Activated T-cell treated with anti-CD3 and anti-CD28 coated beads, Interleukin-2, amount 50 U/mL, for 24 hours (primary cell): ENCODE measurements around the gene NEDD8.

Source experiments
- DNase-seq: peaks from one replicate; pipeline ENCODE4 v3.0.0-alpha.2; 2020
- H3K27ac Mint-ChIP-seq: 2 replicates; pipeline ENCODE4 v1.8.0; 2020; ENCODE audit warnings: mild to moderate bottlenecking, mixed read lengths
- H3K27me3 Mint-ChIP-seq: 2 replicates; pipeline ENCODE4 v1.8.0; 2020; ENCODE audit warnings: mixed read lengths
- H3K36me3 Mint-ChIP-seq: 2 replicates; pipeline ENCODE4 v1.8.0; 2020; ENCODE audit warnings: low read depth, mixed read lengths
- H3K4me1 Mint-ChIP-seq: 2 replicates; pipeline ENCODE4 v1.8.0; 2020; ENCODE audit warnings: low read depth, mixed read lengths
- H3K4me3 Mint-ChIP-seq: 2 replicates; pipeline ENCODE4 v1.8.0; 2020; ENCODE audit warnings: mild to moderate bottlenecking, moderate library complexity, mixed read lengths
- H3K9me3 Mint-ChIP-seq: 2 replicates; pipeline ENCODE4 v1.8.0; 2020; ENCODE audit warnings: mixed read lengths

The NEDD8 gene

GRCh38 chr14:24232121-24232644, at the start of gene NEDD8:
TSS of gene NEDD8 (minus strand) at chr14:24232367. CDS start at chr14:24232267, 100 bp downstream.
- no peaks in the 10 kb centered on the region for H3K27me3 Mint-ChIP-seq
- peaks cover 55% of the 10 kb centered on the region for H3K4me1 Mint-ChIP-seq
- no peaks in the 10 kb centered on the region for H3K9me3 Mint-ChIP-seq
- peak within 1 kb of the TSS; percentile 96 for H3K27ac Mint-ChIP-seq
- H3K36me3 Mint-ChIP-seq, result peaks cover 81% of the 10 kb centered on the region
- DNase-seq, result peak; percentile 93
- peak within 1 kb of the TSS; percentile 89 for H3K4me3 Mint-ChIP-seq

GRCh38 chr14:24281636-24282035, 49.5 kb upstream of the NEDD8 start:
- Mint-ChIP-seq H3K27ac (no peak overlapping the region), H3K4me1 (peaks cover 37% of the 10 kb centered on the region), H3K9me3 (peaks cover 2% of the 10 kb centered on the region), H3K36me3 (no peaks in the 10 kb centered on the region), H3K4me3 (no peak overlapping the region), H3K27me3 (no peaks in the 10 kb centered on the region)
- DNase-seq, result no peak

DNA sequence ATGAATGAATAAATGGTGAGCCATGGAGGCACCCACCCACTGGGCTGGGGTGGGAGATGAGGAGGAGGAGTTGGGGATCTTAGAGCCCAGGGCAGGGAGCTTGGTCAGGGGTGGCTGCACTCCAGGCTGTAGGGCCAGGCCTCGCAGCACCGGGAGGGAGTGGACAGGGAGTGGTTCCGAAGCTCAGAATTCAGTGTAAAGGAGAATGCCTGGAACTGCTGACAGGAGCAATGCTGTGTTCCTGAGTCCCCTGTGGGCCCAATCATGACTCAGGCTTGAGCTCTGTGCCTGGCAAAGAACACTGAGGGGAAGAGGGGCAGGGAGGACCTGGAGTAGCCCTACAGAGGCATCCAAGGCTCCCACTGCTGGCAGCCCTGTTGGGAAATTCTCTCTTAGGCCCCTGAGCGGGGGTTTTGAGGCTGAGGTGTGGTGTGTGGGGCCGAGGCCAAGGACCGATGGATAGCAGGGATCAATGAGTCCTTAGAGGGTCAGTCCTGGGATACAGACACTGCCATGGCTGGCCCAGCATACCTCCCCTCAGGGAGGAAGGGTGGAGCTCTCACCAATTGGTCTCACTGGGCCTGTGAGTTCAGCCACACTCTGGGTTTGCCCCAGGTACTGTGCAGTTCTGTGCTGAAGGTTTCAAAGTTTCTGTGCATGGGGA, 48.8 kb upstream of the NEDD8 start:
- no peaks in the 10 kb centered on the region for H3K36me3 Mint-ChIP-seq
- no peak overlapping the region for H3K27ac Mint-ChIP-seq
- no peak for DNase-seq
- H3K4me3 Mint-ChIP-seq, result no peak overlapping the region
- H3K27me3 Mint-ChIP-seq, result no peaks in the 10 kb centered on the region
- peaks cover 2% of the 10 kb centered on the region for H3K9me3 Mint-ChIP-seq
- H3K4me1 Mint-ChIP-seq, result peaks cover 39% of the 10 kb centered on the region

GRCh38 chr14:24279301-24280186, 47.4 kb upstream of the NEDD8 start:
- H3K9me3 Mint-ChIP-seq, result peaks cover 2% of the 10 kb centered on the region
- peak overlapping the region; percentile 77 for H3K27ac Mint-ChIP-seq
- peaks cover 49% of the 10 kb centered on the region for H3K4me1 Mint-ChIP-seq
- H3K36me3 Mint-ChIP-seq, result no peaks in the 10 kb centered on the region
- no peaks in the 10 kb centered on the region for H3K27me3 Mint-ChIP-seq
- DNase-seq, result peak; percentile 69
- peak overlapping the region; percentile 18 for H3K4me3 Mint-ChIP-seq

- Mint-ChIP-seq H3K4me1 (peaks cover 59% of the 10 kb centered on the region), H3K27me3 (no peaks in the 10 kb centered on the region), H3K4me3 (no peak overlapping the region), H3K36me3 (no peaks in the 10 kb centered on the region), H3K27ac (peak overlapping the region; percentile 70), H3K9me3 (peaks cover 2% of the 10 kb centered on the region)
- DNase-seq, result no peak
Measured at GRCh38 chr14:24278424-24278823, 46.3 kb upstream of the NEDD8 start.

DNA sequence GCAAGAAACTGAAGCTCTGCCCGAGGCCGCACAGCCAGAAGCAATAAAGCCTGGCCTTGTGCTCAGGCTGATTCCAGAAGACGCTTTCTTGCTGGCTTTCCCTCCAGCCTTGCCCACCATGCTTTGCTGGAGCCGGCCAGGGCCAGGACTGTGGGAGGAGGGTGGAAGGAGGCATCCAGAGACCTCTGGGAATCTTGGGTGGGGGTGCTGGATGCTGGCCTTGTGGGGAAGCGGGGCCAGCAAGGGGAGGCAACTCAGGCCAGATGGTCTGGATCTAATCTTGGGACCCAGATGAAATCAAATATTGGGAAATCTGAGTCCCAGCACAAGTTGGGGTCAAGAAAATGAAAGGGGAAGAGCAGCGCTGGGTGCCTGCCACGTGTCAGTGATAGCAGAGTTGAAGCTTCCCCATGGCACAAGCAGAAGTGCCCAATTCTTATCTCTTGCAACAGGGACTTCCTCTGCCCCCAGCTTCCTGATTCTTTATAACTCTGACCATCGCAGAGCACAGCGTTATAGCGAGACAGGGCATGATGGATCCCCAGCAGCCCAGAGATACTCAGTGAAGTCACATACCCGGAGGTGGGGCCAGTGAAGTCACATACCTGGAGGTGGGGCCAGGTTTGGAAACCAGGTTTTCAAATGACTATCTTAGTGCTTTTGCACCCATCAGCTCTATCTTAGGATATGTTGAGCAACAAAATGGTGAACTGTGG, 45.6 kb upstream of the NEDD8 start:
- Mint-ChIP-seq H3K9me3 (peaks cover 2% of the 10 kb centered on the region), H3K36me3 (no peaks in the 10 kb centered on the region), H3K4me3 (no peak overlapping the region), H3K27me3 (no peaks in the 10 kb centered on the region), H3K4me1 (peaks cover 66% of the 10 kb centered on the region), H3K27ac (peak overlapping the region; percentile 70)
- no peak for DNase-seq

- Mint-ChIP-seq H3K36me3 (no peaks in the 10 kb centered on the region), H3K9me3 (peaks cover 2% of the 10 kb centered on the region), H3K4me3 (no peak overlapping the region), H3K4me1 (peaks cover 73% of the 10 kb centered on the region), H3K27ac (peak overlapping the region; percentile 2), H3K27me3 (no peaks in the 10 kb centered on the region)
- no peak for DNase-seq
Measured at GRCh38 chr14:24277071-24277470, 44.9 kb upstream of the NEDD8 start.

DNA sequence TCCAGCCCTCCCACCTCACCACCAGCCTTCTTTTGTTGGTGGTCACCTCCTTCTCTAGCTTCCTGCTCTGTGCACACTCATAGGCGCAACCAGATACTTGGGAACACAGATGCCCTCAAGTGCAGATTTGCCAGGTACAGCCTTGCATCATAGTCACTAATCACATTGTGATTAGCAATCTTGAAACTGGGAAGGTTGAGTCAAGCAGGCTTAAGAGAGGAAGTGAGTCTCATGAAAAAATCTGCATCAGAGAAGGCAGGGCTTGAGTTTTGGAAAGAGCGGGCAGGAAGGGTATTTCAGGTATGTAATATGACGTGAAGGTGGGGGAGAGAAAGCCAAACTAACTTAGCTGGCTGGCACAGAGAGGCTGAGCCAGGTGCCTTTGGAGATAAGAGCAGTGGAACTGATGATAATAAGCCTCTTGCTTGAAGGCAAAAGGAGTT, 42.0 kb upstream of the NEDD8 start:
- H3K27me3 Mint-ChIP-seq, result no peaks in the 10 kb centered on the region
- peaks cover 13% of the 10 kb centered on the region for H3K36me3 Mint-ChIP-seq
- H3K9me3 Mint-ChIP-seq, result peaks cover 2% of the 10 kb centered on the region
- H3K4me1 Mint-ChIP-seq, result peaks cover 77% of the 10 kb centered on the region
- DNase-seq, result peak; percentile 71
- peak overlapping the region; percentile 89 for H3K27ac Mint-ChIP-seq
- H3K4me3 Mint-ChIP-seq, result peak overlapping the region; percentile 28

- Mint-ChIP-seq H3K4me1 (peaks cover 71% of the 10 kb centered on the region), H3K9me3 (peaks cover 2% of the 10 kb centered on the region), H3K27ac (peak overlapping the region; percentile 89), H3K4me3 (peak overlapping the region; percentile 13), H3K27me3 (no peaks in the 10 kb centered on the region), H3K36me3 (peaks cover 19% of the 10 kb centered on the region)
- DNase-seq, result no peak
Measured at GRCh38 chr14:24273422-24273998, 41.3 kb upstream of the NEDD8 start.

DNA sequence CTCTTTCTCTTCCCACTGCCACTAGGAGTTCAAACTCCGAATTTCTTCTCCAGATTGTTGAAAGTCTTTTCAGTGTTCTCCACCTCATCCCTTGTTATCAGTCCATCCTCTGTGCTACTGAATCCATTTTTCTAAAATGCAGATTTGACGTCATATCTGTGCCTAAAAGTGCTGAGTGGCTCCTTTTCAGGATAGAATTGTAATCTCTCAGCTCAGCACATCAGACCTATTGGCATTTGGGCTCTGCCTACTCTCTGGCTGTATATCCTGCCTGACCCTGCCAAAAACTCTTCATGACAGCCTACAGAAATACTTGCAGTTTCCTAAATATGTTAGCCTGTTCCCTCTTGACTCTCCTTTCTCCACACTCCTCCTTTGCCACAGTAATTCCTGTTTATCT, 40.3 kb upstream of the NEDD8 start:
- peak overlapping the region; percentile 85 for H3K4me3 Mint-ChIP-seq
- peak overlapping the region; percentile 95 for H3K27ac Mint-ChIP-seq

GRCh38 chr14:24271834-24272263, 39.7 kb upstream of the NEDD8 start:
- Mint-ChIP-seq H3K27ac (peak overlapping the region; percentile 95), H3K4me3 (peak overlapping the region; percentile 85), H3K4me1 (peaks cover 55% of the 10 kb centered on the region), H3K9me3 (no peaks in the 10 kb centered on the region), H3K36me3 (peaks cover 33% of the 10 kb centered on the region), H3K27me3 (no peaks in the 10 kb centered on the region)
- no peak for DNase-seq

More for the DNA sequence above, 40.3 kb upstream of the NEDD8 start:
- Mint-ChIP-seq H3K36me3 (peaks cover 26% of the 10 kb centered on the region), H3K4me1 (peaks cover 61% of the 10 kb centered on the region), H3K9me3 (no peaks in the 10 kb centered on the region), H3K27me3 (no peaks in the 10 kb centered on the region)
- DNase-seq, result no peak

DNA sequence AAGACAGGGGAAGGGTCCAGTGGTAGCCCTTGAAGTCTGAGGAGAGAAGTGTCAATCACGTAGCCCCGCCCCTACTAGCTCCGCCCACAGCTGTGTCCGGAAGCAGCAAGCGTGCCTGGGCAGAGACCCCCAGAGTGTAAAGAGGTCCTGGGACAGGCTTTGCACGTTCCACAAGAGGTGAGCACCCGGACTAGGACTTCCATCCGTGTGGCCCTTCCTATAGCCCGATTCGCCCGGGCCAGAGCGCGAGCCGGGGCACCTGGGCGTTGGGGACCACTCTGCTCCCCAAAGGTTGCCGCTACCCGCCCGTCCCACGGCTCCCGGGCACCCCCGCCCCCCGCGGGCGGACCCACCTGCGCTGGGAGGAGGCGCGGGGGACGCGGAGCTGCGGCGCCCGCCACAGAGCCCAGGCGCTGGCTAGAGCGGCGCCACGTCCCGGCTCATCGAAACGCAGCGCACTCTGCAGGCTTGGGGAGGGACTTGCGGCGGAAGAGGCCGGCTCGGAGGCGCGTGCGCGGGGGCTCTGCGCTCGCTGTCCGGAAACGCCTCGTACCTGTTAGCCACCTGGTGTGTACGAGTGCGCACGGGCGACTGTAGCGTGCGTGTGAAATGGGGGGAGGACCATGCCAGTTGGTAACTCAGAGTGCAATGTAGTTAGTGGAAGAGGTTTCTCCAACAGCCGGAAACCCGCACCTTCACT, 39.1 kb upstream of the NEDD8 start, which contains the start of gene RABGGTA:
Gene RABGGTA (minus strand): TSS at position 464 of the 700 bp plus-strand sequence. CDS start 482 bp downstream, outside the sequence.
- H3K9me3 Mint-ChIP-seq, result no peaks in the 10 kb centered on the region
- peaks cover 51% of the 10 kb centered on the region for H3K4me1 Mint-ChIP-seq
- no peaks in the 10 kb centered on the region for H3K27me3 Mint-ChIP-seq
- DNase-seq, result peak; percentile 90
- peaks cover 38% of the 10 kb centered on the region for H3K36me3 Mint-ChIP-seq
- H3K4me3 Mint-ChIP-seq, result peak within 1 kb of the TSS; percentile 85
- peak within 1 kb of the TSS; percentile 95 for H3K27ac Mint-ChIP-seq

DNA sequence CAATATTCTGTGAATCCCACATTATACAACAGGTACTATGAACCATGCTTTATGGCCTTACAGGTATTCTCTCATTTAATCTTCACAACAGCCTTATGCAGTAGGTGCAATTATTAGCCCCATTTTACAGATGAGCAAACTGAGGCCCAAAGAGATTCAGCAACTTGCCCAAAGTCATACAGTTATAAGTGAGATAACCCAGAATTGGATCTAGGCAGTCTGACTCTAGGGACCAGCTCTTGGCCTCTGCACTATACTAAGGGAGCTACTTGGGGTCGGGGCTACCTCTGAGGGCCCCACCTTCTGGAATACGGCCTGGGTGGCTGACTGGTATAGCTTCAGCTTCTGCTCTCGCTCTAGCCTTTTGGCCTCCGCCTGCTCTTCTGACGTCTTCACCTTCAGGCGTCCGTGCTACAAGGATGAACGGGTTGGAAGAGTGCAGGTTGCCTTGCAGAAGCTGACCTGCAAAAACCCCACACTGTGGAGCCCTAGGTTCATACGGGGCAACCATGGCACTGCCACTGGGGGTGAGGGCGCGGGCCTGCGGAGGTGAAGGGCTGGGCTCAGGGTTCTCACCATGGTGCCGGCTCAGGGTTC, 38.5 kb upstream of the NEDD8 start:
- DNase-seq, result no peak
- H3K36me3 Mint-ChIP-seq, result peaks cover 45% of the 10 kb centered on the region
- H3K27me3 Mint-ChIP-seq, result no peaks in the 10 kb centered on the region
- H3K27ac Mint-ChIP-seq, result peak overlapping the region; percentile 95
- H3K4me1 Mint-ChIP-seq, result peaks cover 49% of the 10 kb centered on the region
- H3K9me3 Mint-ChIP-seq, result no peaks in the 10 kb centered on the region
- peak overlapping the region; percentile 85 for H3K4me3 Mint-ChIP-seq
